HG03039 (cell line): ENCODE results near the gene VDR.

ENCODE experiments used
- ATAC-seq: cut with Tn5 transposase; IDR thresholded peaks from one replicate; pipeline ENCODE4 v1.9.1; 2021; ENCODE audit warnings: mild to moderate bottlenecking, moderate library complexity; ENCODE audit not compliant: unreplicated experiment

VDR gene

DNA sequence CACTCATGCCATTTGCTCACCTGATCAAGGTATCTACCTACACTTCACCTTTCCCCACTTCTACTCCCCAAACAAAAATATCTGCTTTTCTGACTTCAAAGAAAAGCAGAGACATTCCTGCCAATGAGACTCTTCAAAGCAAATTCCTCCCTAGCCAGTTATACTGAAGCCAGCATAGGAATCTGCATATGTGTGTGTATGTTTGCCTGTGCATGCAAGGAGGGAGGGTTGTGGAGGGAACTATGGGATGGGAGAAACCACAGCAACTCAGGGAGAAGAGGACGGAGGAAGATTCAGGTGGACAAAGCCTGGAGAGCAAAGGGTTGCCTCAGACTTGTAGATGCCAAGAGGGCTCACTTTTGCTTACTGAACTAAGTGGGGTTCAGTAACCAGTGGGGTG, 26.4 kb upstream of the VDR start:
- ATAC-seq: no peak

DNA sequence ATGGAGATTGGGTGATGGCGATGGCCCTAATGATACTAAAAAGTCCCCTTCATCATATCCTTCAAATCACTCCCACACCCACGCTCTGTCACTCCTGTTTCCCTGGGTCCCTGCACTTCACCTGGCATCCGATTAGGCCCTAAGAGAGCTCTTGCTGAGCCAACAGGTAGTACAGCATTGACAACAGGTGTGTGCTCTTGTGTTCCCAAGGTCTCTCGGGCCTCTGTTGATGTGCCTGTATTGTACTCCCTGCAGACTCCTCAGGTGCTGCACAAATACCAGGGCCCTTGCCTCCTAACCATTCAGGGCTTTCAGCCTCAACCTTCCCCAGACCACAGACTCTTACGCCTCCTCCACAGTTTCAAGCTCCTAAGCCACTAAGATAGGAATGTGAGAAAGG, 25.8 kb upstream of the VDR start:
- ATAC-seq: no peak

DNA sequence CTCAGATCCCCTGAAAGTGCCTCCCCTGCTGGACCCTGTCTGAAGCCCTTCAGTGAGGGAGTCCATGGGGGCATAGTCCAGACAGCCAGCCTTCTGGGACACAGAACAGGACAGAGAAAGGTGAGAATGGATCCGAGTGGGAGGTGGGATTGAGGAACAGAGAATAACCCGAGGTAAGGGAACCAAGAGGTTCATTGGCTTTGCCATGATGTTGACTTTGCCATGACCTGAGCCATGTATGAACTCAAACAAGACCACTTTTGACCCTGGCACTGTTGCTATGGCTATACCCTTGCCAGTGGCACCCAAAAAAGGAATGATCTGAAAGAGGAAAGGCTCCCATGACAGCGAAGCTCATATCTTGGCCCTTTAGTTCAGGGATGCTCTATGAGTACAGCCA, 22.6 kb upstream of the VDR start:
- ATAC-seq: no peak

DNA sequence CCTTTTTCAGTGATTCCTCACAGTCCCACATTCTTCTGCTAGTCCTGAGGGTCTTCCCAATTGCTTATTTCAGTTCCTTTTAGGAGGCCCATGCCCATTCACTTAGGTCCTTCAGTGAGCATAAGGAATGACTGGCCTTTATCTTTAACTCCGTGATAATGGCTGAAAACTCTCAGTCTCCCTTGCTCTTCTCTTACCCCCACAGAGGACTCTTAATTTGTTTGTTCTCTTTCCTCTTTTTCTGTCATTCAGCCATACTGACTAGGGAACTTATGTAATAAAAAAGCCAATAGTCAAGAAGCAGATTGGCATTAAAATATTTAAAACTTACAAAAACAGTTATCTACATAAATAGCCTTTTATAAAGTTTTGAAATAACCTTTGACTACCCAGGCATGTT, 17.1 kb upstream of the VDR start:
- no peak for ATAC-seq

DNA sequence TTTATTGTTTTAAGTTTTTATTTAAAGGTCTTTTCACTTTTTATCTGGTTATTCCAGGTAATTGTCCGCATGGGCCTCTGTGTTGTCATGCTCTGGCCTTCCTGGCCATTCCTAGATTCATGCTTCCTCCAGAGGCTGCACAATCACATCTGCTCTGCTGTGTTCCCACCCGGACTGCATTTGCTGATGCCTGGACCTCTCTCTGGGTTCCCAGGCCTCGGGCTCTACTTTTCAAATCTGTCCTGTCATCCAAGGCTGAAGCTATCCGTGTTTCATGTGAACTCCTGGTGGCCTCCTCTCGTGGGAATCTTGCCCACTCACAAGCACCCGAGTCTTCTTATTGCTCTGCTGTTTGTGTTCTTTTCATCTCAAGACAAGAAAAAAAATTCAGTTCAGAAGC, 16.1 kb upstream of the VDR start:
- no peak for ATAC-seq

DNA sequence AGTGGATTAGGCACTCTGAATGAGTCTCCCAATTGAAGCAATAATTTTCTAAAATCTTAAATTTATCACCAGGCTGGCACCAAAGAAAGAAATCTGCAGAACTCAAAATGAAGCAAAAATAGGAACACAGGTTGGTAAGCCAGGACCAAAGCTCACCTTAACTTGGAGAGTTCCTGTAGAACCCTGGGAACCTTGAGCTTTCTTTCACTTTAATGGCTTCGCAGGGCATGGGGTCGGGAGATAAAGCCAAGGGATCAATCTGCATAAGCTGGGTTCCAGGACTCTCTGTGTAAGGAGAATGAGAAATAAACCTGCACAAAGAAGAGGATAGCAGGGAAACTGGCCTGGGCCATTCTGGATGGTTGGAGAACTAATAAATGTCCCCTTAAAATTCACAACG, 8.3 kb upstream of the VDR start:
- ATAC-seq: no peak

DNA sequence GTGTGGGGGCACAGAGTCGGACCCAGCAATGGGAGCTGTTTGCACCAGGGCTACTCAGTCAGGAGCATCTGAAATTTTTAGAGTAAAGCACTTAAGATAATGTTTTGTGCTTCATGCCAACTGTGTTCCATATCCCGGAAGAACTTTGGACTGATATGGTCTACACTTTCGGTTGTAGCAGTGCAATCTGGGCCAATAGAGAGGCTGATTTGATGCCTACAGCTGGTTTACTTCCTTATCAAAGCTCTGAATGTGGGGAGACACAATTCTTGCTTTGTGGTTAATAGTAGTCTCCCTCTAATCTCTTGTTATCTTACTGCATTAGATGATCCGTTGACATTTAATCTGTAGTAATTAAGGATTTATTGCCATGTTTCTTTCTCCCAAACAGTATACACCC, 7.8 kb upstream of the VDR start:
- ATAC-seq: no peak

DNA sequence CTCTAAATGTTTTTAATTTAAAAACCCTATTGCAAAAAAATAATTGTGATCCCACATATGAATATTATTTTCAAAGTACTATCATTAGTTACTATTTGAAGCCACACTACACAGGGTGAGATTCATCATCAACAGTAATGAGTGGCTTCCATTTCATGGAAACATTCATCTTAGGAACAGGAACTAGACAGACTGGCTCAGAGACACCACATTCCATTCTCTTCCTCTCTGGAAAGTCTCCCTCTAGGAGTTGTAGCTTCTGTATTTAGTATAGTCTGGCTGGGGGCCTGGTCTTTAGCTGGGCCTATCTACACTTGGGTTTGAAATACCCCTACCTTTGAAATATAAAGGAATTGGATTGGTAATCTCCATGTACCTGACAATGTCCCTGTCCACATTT, 6.2 kb upstream of the VDR start:
- no peak for ATAC-seq

DNA sequence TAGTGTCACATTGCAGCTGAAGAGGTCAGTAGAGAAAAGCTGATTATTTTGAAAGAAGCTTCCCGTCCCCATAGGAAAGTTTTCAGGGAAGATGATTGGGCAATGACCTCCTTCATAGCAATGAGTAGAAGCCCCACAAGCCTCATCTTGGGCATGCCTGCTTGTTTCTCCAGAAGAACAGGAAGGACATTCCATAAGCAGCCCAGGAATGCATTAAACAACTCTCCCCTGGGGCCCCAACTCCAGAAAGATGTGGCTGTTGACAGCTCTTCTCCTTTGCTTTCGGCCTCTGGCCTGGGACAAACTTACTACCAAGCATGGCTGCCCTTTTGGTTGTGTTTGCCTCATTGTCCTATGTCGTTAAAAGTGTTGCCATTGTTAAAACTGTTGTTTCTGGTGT, 5.7 kb upstream of the VDR start:
- ATAC-seq: no peak

DNA sequence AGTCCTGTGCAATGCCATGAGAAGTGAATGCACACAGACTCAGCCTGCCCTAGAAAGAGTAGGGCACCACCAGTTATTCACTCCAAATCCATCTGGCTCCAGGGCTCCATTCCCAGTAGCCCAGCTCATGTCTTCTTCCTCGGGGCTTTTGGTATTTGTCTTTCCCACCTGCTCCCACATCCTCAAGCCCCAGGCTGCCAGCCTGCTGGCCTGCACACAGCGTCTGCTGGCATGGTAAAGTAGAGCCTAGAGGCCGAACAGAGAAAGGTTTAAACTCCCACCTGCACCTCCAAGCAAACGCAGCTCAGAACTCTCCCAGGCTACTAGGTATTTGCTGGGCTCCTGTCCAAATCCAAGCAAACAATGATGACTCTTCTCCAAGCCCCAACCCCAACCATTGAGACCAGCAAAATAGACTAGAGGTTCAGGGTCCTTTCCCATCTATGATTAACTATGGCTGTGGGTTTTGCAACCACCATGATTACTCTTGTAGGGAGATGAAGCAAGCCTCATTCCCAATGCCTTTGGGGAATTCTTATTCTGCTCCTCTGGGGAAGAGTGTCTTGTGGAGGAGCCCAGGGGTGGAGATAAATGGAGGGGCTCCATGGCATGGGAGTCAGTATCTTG, 5.2 kb upstream of the VDR start:
- ATAC-seq: no peak

DNA sequence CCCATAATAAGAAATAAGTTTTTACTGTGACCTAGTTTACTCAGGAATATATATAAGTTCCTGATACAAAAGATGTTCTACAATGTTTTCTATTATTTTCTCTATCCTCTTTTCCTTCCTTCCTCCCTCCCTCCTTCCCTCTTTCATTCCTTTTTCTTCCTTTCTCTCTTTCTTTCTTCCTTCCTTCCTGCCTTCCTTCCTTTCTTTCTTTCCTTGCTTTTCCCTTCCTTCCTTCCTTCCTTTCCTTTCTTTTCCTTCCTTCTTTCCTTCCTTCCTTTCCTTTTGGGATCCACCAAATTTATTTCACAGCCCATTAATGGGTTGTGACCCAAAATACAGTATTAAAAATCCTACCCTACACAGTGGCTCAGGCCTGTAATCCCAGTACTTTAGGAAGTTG, 3.9 kb upstream of the VDR start:
- no peak for ATAC-seq

DNA sequence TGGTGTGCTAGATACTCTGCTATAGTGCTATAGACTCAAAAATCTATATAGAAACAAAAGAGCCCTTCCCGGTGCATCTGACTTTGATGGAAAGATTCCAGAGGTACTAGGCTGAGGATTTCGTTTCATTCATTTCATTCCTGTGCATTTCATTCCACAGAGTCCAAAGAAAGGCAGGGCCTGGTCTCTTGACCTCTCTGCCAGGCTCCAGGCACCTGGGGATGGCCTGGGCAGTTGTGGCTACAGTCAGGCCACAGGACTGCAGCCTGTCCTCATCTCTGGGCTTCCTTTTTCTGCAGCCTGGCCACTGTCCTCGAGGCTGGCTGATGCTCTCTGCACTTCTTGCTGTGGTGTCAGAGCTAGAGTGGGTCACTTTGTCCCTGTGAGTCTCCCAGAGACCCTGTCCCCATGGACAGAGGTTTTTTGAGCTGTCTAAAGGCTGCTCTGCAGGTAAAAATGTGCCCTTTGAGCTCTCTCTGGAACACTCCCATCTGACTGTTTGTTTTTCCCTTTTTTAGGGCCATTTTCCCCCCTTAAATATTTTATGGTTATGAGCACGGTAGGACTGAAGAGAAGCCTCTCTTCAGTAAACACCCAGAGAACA, 3.2 kb upstream of the VDR start:
- no peak for ATAC-seq

DNA sequence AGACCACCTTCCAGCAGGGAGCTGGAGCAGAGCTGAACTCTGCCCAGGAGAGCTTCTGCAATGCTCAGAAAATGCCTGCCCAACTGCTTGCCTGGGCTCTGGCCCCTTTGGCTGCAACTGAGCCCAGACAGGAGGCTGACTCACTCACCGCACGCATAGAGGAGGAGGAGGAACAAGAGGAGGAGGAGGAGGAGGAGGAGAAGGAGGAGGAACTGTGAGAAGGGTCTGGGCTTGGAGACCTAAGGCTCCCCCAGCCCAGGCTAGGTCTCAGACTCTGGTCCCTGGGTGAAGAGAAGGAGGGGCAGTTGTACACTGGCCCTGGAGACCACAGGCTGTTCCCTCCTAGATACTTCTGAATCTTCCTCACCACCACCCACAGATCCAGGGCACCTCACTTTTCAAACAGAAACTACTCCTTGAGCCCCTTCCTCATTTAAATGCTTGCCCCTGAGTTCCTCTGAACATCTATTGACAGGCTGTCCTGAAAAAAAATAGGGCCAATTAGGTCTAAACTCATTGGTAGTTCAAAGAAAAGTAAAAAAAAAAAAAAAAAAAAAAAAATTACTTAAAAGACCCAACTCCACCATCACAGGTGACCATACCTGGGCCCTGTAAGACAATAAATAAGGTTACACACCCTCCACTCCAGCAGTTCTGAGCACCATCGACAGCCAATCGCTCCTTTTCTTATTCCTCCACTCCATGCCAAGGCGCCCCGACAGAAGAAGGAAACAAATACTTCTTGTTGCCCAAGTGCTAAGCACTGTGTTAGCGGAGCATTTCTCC, 674 bp downstream of the VDR start:
- peak; percentile 33 for ATAC-seq

DNA sequence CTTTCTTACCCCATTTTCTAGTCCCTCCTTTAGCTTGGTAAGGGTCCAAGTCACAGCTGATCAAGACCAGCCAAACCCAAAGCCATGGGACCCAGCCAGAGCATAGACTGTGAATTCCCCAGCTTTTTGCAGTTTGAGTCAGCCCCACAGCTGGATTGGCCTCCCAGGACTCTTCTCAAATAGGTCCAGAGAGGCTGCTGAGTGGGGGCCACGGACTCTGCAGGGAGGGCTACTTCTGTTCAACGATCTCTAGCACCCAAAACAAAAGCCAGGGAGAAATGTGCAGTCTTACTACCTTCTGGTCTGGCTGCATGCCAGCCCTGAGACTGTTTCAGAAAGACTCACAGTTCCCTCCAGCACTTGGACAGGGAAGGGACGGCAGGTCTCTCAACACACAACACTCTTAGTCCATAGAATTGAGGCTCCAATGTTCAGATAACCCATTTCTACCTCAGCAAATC, 1.6 kb downstream of the VDR start:
- peak; percentile 32 for ATAC-seq

DNA sequence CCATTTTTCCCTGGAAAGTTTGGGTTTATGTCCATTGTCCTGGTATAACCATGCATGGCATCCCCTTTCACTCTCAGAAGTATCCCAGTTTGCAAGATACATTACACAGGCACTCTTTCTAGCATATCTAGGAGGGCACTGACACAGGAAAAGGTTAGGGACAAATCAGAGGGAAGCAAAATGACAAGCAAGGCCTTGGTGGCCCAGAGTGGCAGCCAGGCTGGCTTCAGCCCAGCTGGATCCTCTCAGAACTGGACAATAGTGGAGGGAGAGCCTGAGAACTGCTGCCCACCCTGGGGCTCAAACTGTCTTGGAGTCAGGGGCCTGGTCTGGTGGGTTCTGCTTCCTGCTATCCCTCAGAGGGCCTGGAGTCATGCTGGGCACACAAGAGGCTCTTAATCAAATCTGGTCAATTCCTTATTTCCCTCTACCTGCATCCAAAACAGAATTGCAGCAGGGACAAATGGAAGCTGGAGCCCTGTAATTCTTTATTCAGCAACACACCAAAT, 2.6 kb downstream of the VDR start:
- no peak for ATAC-seq

DNA sequence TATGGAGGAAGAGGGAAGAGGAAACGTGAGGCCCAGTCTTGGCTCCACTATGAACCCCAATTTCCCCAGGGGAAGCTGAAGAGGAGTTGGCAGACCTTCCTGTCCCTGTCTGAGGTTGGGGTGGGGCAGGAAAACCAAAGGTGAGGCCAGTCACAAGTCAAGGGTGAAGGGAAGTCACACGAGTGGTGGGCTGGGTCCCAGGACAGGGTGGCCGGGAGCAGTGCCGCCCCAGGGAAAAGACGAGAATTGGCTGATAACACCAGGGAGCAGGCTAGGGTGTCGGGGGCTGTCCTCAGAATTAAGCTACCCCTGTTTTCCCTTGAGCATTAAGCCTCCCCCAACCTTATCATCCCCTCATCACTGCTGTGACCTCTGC, 3.1 kb downstream of the VDR start:
- no peak for ATAC-seq

DNA sequence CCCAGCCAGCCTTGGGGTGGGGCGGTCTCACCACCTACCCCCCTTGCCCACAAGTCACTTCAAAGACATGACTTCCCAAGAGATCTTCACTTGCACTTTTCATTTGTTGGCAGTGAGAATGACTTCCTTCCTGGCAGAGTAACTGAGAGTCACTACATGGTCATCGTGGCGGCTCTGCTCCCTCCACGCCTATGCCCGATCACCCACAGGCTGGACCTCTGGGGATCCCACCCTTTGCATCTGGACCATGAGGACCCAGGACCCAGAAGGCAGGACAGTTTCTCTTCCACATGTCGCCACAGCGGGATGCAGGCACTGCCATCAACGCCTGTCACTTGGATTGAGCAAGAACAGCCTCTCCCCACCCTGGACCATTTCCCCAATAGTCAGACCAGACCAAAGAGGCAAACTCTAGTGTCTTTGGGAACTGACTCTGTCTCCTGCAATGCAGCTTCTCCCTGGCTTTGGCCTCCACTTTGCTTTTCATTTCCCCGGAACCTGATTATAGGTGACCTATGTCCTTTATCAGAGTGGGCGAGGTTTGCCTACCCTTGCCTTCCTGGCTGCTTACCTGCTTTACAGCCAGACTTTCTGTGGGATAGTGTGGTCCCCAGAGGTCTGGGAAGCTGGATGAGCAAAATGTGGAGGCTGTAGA, 3.6 kb downstream of the VDR start:
- ATAC-seq: no peak

DNA sequence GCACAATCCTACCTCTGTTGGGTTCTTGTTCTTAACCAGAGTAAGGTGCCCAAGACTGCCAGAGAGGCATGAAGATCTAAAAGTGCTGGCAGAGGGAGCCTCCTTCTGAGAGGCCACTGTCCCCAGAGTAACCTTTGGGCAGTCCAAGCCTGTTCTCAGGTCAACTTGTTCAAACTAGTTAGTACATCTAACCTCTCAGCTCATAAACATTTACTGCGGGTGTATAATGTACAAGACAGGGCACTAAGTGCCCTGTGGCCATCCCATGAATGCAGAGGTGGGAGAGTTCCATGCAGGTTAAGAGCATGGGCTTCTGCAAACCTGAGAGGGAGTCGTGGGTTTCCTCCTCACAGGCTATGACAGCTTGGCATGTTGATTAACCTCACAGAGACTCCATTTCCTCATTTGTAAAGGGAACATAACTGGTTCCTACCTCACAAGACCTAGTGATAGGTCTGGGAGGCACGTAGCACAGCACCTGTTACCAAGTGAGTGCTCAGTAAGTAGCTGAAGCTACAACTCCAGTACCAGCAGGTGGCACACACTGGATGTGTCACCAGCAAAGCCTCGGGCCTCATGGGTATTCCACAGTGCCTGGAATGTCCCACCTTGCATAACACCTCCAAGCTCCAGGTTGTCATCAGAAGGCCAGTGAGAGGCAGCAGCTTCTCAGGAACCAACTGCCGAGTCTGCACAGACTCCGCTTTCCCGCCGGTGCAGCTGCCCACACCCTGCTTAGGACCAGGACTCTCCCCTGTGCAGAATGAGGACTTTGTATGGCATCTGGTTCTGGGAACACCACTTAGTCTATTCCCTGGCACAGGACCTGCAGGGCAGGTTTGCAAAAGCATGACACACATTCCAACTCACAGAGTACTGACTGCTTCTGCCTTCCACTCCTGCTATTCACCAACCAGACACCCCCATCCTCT, 4.4 kb downstream of the VDR start:
- no peak for ATAC-seq

DNA sequence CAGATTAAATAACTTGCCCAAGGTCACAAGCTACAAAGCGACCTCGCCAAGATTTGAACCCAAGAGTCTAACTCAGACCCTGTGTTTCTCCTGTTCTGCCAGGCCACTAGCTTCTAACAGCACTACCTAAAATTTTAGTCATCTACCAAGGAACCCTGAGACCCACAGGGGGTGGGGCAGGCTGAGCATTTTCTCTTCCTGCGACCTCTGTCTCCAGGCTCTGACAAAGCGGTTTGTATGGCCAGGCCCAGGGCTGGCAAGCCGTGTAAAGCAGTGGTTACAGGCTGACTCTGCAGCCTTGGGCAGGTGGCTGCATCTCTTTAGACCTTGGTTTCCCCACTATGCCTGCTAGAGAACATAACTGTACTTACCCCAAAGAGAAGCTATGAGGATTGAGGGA, 5.3 kb downstream of the VDR start:
- ATAC-seq: no peak

DNA sequence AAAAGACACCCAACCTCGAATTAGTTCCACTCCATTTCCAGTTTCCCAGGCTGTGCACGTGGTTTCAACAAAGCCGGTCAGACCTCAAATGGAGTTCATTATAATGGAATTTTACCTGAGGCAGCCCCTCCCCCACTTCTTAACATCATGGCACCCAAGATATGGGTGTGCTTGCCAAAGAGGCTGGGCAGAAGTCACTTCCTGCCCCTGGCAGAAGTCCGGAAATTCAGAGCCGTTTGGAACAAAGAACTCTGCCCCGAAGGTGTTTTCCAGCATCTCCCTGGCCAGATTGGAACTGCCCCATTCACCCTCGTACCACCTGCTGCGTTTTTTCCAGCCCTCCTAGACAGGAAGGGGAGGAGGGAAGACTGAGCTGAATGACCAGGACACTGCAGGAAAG, 8.2 kb downstream of the VDR start:
- ATAC-seq: no peak

DNA sequence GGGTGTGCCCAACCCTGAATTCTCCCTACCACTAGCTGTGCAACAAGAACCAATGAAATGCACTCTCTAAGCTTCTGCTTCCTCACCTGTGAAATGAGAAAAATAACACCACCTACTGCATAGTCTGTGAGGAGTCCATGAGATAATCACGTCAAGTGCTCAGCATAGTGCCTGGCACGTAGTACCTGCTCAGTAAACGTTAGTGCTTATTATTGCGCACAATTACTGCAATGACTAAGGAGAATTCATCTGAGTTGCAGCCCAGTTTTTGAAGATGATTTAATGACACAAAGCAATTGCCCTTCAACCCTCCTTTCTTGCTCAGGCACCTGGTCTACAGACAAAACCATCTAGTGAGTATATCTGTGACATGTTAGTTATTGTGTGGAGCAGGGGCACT, 8.8 kb downstream of the VDR start:
- no peak for ATAC-seq
